ENCODE measurements around the gene CHST10.

DNA sequence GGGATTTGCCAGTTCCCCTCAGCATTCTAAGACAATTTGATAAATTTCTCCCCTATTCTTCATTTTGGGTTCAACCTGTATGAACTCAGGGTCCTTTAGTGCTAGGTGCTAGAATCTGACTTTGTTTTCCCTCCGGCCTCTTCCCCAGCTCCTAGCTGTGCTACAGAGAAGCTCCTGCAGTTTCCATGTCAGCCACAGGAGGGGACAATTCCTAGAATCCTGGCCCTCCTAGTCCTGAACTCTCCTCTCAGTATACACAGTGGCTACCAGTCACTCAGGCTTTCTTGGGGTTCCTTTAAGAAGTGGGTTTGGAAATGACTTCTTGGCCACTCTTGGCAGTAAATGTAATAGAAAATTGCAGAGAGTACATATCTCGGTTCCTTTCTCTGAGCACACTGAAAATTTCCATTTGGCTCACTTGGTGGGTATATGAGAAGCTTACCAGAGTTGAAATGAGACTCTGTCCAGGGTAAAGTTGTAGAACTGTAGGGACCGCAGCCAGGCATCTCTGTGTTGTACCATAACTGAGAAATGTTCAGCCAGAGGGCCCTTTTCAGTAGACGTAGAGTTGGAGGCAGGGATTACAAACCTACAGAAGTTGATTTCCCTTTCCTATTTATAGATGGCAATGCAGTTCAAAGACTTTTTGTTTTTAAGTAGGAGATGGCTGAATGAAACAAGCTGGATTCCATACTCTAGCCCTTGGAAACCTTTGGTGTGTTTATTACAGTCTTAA is 5.0 kb upstream of the CHST10 start:
- TF ChIP-seq, protein P1, sequence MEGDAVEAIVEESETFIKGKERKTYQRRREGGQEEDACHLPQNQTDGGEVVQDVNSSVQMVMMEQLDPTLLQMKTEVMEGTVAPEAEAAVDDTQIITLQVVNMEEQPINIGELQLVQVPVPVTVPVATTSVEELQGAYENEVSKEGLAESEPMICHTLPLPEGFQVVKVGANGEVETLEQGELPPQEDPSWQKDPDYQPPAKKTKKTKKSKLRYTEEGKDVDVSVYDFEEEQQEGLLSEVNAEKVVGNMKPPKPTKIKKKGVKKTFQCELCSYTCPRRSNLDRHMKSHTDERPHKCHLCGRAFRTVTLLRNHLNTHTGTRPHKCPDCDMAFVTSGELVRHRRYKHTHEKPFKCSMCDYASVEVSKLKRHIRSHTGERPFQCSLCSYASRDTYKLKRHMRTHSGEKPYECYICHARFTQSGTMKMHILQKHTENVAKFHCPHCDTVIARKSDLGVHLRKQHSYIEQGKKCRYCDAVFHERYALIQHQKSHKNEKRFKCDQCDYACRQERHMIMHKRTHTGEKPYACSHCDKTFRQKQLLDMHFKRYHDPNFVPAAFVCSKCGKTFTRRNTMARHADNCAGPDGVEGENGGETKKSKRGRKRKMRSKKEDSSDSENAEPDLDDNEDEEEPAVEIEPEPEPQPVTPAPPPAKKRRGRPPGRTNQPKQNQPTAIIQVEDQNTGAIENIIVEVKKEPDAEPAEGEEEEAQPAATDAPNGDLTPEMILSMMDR (IDR thresholded peaks at IDR 0.05; ENCODE audit: insufficient read depth, low read length) = peak; percentile 22
- TF ChIP-seq POLR2AphosphoS5 (IDR thresholded peaks at IDR 0.05; ENCODE audit: low read depth) = no peak
- TF ChIP-seq, protein P2, sequence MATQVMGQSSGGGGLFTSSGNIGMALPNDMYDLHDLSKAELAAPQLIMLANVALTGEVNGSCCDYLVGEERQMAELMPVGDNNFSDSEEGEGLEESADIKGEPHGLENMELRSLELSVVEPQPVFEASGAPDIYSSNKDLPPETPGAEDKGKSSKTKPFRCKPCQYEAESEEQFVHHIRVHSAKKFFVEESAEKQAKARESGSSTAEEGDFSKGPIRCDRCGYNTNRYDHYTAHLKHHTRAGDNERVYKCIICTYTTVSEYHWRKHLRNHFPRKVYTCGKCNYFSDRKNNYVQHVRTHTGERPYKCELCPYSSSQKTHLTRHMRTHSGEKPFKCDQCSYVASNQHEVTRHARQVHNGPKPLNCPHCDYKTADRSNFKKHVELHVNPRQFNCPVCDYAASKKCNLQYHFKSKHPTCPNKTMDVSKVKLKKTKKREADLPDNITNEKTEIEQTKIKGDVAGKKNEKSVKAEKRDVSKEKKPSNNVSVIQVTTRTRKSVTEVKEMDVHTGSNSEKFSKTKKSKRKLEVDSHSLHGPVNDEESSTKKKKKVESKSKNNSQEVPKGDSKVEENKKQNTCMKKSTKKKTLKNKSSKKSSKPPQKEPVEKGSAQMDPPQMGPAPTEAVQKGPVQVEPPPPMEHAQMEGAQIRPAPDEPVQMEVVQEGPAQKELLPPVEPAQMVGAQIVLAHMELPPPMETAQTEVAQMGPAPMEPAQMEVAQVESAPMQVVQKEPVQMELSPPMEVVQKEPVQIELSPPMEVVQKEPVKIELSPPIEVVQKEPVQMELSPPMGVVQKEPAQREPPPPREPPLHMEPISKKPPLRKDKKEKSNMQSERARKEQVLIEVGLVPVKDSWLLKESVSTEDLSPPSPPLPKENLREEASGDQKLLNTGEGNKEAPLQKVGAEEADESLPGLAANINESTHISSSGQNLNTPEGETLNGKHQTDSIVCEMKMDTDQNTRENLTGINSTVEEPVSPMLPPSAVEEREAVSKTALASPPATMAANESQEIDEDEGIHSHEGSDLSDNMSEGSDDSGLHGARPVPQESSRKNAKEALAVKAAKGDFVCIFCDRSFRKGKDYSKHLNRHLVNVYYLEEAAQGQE (IDR thresholded peaks at IDR 0.05; ENCODE audit: insufficient replicate concordance, low read depth) = no peak
- no peak for TF ChIP-seq SPI1 (IDR thresholded peaks at IDR 0.05; ENCODE audit: borderline replicate concordance, low read depth)
